Transverse colon (tissue), 4 donors: ENCODE measurements around the gene RBM44. TPM values are rescaled to one million over a fixed set of nuclear protein-coding genes. Genes with fewer than 3 reads are reported as not detected.

Experiments
- DNase-seq: peaks from one replicate; pipeline ENCODE4 v3.0.0-alpha.2; 2019
- H3K27ac ChIP-seq, 4 donors: fragments of 200-600 bp; sonication (generic); 2 replicates each; pipeline ENCODE4 v1.5.1; 2016 to 2018; ENCODE audit warnings: inconsistent platforms in 4 of 4
- H3K27me3 ChIP-seq: fragments of 200-600 bp; sonication (generic); 2 replicates; pipeline ENCODE4 v1.5.1; 2017; ENCODE audit warnings: inconsistent platforms
- H3K36me3 ChIP-seq, 4 donors: fragments of 200-600 bp; sonication (generic); 2 replicates each; pipeline ENCODE4 v1.5.1; 2017 to 2019; ENCODE audit warnings: inconsistent platforms in 4 of 4
- H3K4me1 ChIP-seq, 4 donors: fragments of 200-600 bp; sonication (generic); 2 replicates each; pipeline ENCODE4 v1.5.1; 2017 to 2020; ENCODE audit warnings: inconsistent platforms in 4 of 4
- H3K4me3 ChIP-seq, 4 donors: fragments of 200-600 bp; sonication (generic); 1 replicate in 1 of 4; 2 replicates in 3 of 4; pipeline versions ENCODE4 v1.5.1 to v1.6.1; 2017 to 2019; ENCODE audit warnings: inconsistent platforms in 4 of 4
- H3K9me3 ChIP-seq, 2 donors: fragments of 200-600 bp; sonication (generic); 2 replicates each; pipeline ENCODE4 v1.5.1; 2017 to 2019; ENCODE audit warnings: inconsistent platforms in 2 of 2
- CTCF ChIP-seq, 5 experiments: fragments of 200-600 bp in 3 of 5; fragments of 450-650 bp in 2 of 5; sonication (generic) in 3 of 5; IDR thresholded peaks; 1 replicate in 2 of 5; 2 replicates in 3 of 5; pipeline ENCODE4 v1.5.1; 2016 to 2017; ENCODE audit warnings: antibody characterized with exemption in 5 of 5, inconsistent platforms in 3 of 5, mild to moderate bottlenecking in 2 of 5, moderate library complexity in 1 of 5
- EP300 ChIP-seq: sonication (generic); formaldehyde crosslinking; IDR thresholded peaks from one replicate; pipeline ENCODE4 v1.6.1; 2017; ENCODE audit warnings: antibody characterized with exemption, low read depth
- POLR2A ChIP-seq: fragments of 450-650 bp; IDR thresholded peaks from one replicate; pipeline ENCODE4 v1.6.1; 2016; ENCODE audit warnings: antibody characterized with exemption, mild to moderate bottlenecking, moderate library complexity
- POLR2AphosphoS5 ChIP-seq, 3 donors: sonication (generic); formaldehyde crosslinking; IDR thresholded peaks; one replicate each; pipeline ENCODE4 v1.6.1; 2016; ENCODE audit warnings: antibody characterized with exemption in 3 of 3
- WGBS, 2 donors: methylation state at CpG; one replicate each; pipeline ENCODE4 v1.1.5; 2018; ENCODE audit warnings: low coverage in 1 of 2; 5-methylcytosine and 5-hydroxymethylcytosine counted together
- in situ Hi-C, 4 donors: fragments of 200-750 bp; cut with MboI; loops; one replicate each; pipeline versions ENCODE4 v1.15.0 to v1.15.1; 2017; ENCODE audit warnings: low sequenced_read_pairs in 3 of 4, low pct_ligation_motif_present in 1 of 4, low pct_unique_long_range_greater_than_20kb in 1 of 4
- intact Hi-C: fragments of 100-400 bp; cut with DNase I; formaldehyde crosslinking; loops from one replicate; pipeline ENCODE4 v1.15.1; 2023; ENCODE audit warnings: low total_unique reads
- total RNA-seq, 4 donors: library from RNA; depleted of rRNA; stranded (reverse); fragments of >200 nt; gene quantifications; one replicate each; pipeline ENCODE4 v1.1.0, GENCODE V29; 2016

RBM44 gene
- total RNA-seq, 4 donors from 2014 or later = 0.27 to 1.2 (median 0.95) TPM; not detected in 1

GRCh38 chr2:237752761-237753165 lies 45.8 kb upstream of the RBM44 start:
- 56 to 70% methylated on average over 3 to 5 of the region's 5 CpGs for WGBS, 2 donors
- intact Hi-C loops = no loop called here
- H3K36me3 ChIP-seq = peaks cover 0 to 60% (median 23%) of the 10 kb centered on the region in 4 donors
- H3K27ac ChIP-seq = no peak overlapping the region
- H3K4me3 ChIP-seq = no peak overlapping the region
- in situ Hi-C loops = loop anchor here in 1 of 4 donors (10.0 kb wide), 1 partner anchor 168 kb away; no protein-coding TSS in a partner anchor
- H3K9me3 ChIP-seq = no peaks in the 10 kb centered on the region
- TF ChIP-seq EP300 (no peak), POLR2A (no peak), POLR2AphosphoS5 (IDR thresholded peaks at IDR 0.05) (no peak), CTCF (IDR thresholded peaks at IDR 0.05) (no peak)
- DNase-seq = no peak
- H3K27me3 ChIP-seq = no peaks in the 10 kb centered on the region
- no peaks in the 10 kb centered on the region for H3K4me1 ChIP-seq

DNA sequence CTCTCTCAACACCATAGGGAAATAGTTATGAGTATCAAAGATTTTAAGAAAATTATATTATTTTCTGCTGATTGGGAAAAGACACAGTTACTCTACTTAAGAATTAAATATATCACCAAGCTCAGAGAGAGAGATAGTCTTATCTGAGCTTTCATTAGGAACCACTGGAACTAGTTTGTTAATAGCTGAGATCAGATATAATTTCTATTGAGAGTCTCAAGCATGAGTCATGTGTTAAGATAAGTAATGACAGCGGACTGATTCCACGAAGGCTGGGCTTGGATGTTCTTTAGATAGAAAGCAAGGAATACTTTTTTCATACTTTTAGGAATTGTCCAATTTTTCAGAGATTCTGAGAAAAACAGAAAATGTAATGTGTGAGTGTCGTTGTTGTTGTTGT lies 44.4 kb upstream of the RBM44 start:
- no peak for DNase-seq
- no peaks in the 10 kb centered on the region for H3K27me3 ChIP-seq
- no peak overlapping the region for H3K27ac ChIP-seq
- intact Hi-C loops = no loop called here
- no peak overlapping the region for H3K4me3 ChIP-seq
- no peaks in the 10 kb centered on the region for H3K9me3 ChIP-seq
- H3K4me1 ChIP-seq = no peaks in the 10 kb centered on the region
- peaks cover 0 to 62% (median 19%) of the 10 kb centered on the region in 4 donors for H3K36me3 ChIP-seq
- WGBS, 2 donors = 91 to 100% methylated on average over 3 of the region's 3 CpGs
- in situ Hi-C loops = loop anchor here in 1 of 4 donors (10.0 kb wide), 1 partner anchor 169 kb away; no protein-coding TSS in a partner anchor
- no peak for TF ChIP-seq CTCF (IDR thresholded peaks at IDR 0.05)
- TF ChIP-seq POLR2AphosphoS5 (IDR thresholded peaks at IDR 0.05) = no peak
- no peak for TF ChIP-seq EP300
- no peak for TF ChIP-seq POLR2A

- H3K4me3 ChIP-seq = no peak overlapping the region
- no peak overlapping the region for H3K27ac ChIP-seq
- WGBS, 2 donors = 94 to 95% methylated on average over 3 to 12 of the region's 12 CpGs
- no peaks in the 10 kb centered on the region for H3K9me3 ChIP-seq
- no peaks in the 10 kb centered on the region for H3K4me1 ChIP-seq
- intact Hi-C loops = no loop called here
- TF ChIP-seq CTCF (IDR thresholded peaks at IDR 0.05) = no peak
- TF ChIP-seq POLR2A = no peak
- no peak for TF ChIP-seq EP300
- TF ChIP-seq POLR2AphosphoS5 (IDR thresholded peaks at IDR 0.05) = no peak
- in situ Hi-C loops = loop anchor here in 1 of 4 donors (10.0 kb wide), 1 partner anchor 170 kb away; no protein-coding TSS in a partner anchor
- H3K36me3 ChIP-seq = peaks cover 0 to 67% (median 18%) of the 10 kb centered on the region in 4 donors
- no peaks in the 10 kb centered on the region for H3K27me3 ChIP-seq
- DNase-seq = no peak
Observed at GRCh38 chr2:237754626-237755248, 43.8 kb upstream of the RBM44 start.

GRCh38 chr2:237757616-237758015 lies 41.0 kb upstream of the RBM44 start:
- H3K4me1 ChIP-seq = no peaks in the 10 kb centered on the region
- TF ChIP-seq POLR2A (no peak), CTCF (IDR thresholded peaks at IDR 0.05) (no peak), POLR2AphosphoS5 (IDR thresholded peaks at IDR 0.05) (no peak), EP300 (no peak)
- WGBS, 2 donors = 93 to 95% methylated on average over 4 to 10 of the region's 10 CpGs
- in situ Hi-C loops (loop anchor here in 1 of 4 donors (10.0 kb wide), 1 partner anchor 173 kb away; no protein-coding TSS in a partner anchor), intact Hi-C loops (no loop called here)
- H3K9me3 ChIP-seq = no peaks in the 10 kb centered on the region
- H3K27ac ChIP-seq = no peak overlapping the region
- no peaks in the 10 kb centered on the region for H3K27me3 ChIP-seq
- no peak overlapping the region for H3K4me3 ChIP-seq
- H3K36me3 ChIP-seq = peaks cover 0 to 67% (median 21%) of the 10 kb centered on the region in 4 donors
- DNase-seq = no peak
